GM19099 (cell line): ENCODE results near the gene SIGMAR1.

ENCODE experiments used
- POLR2A ChIP-seq: IDR thresholded peaks from 3 replicates; pipeline ENCODE4 v1.6.1; 2011; ENCODE audit warnings: low read depth; ENCODE audit not compliant: insufficient read length; ENCODE audit errors: extremely low read depth

SIGMAR1 gene

GRCh38 chr9:34627716-34628655 lies 9.6 kb downstream of the SIGMAR1 start:
- no peak for TF ChIP-seq POLR2A

- no peak for TF ChIP-seq POLR2A
Measured at GRCh38 chr9:34625186-34625486, 12.5 kb downstream of the SIGMAR1 start.

- no peak for TF ChIP-seq POLR2A
Measured at GRCh38 chr9:34624475-34625185, 13.0 kb downstream of the SIGMAR1 start.

GRCh38 chr9:34623374-34624235 lies 14.0 kb downstream of the SIGMAR1 start:
- TF ChIP-seq POLR2A = no peak

GRCh38 chr9:34620061-34620994 lies 17.3 kb downstream of the SIGMAR1 start, which contains the start of gene DCTN3:
TSS of gene DCTN3 (minus strand) at chr9:34620495. CDS start at chr9:34620464, 31 bp downstream.
- TF ChIP-seq POLR2A = peak; percentile 84

GRCh38 chr9:34615132-34615531 lies 22.5 kb downstream of the SIGMAR1 start:
- no peak for TF ChIP-seq POLR2A

- no peak for TF ChIP-seq POLR2A
Measured at GRCh38 chr9:34612788-34613390, 24.7 kb downstream of the SIGMAR1 start.

- peak; percentile 96 for TF ChIP-seq POLR2A
Measured at GRCh38 chr9:34611811-34612787, 25.5 kb downstream of the SIGMAR1 start, which contains the start of gene RPP25L. TSS of gene RPP25L (minus strand) at chr9:34612097. CDS start at chr9:34611296, 801 bp downstream.

GRCh38 chr9:34611251-34611810 lies 26.3 kb downstream of the SIGMAR1 start:
- no peak for TF ChIP-seq POLR2A

GRCh38 chr9:34610434-34611206 lies 27.0 kb downstream of the SIGMAR1 start:
- no peak for TF ChIP-seq POLR2A

- no peak for TF ChIP-seq POLR2A
Measured at GRCh38 chr9:34607331-34607730, 30.3 kb downstream of the SIGMAR1 start.
